HuH-7 (cell line): ENCODE results near the gene RPS4Y1.

Experiments
- DNase-seq: peaks from one replicate; pipeline ENCODE4 v3.0.0; 2011; ENCODE audit warnings: low spot score

The RPS4Y1 gene

DNA sequence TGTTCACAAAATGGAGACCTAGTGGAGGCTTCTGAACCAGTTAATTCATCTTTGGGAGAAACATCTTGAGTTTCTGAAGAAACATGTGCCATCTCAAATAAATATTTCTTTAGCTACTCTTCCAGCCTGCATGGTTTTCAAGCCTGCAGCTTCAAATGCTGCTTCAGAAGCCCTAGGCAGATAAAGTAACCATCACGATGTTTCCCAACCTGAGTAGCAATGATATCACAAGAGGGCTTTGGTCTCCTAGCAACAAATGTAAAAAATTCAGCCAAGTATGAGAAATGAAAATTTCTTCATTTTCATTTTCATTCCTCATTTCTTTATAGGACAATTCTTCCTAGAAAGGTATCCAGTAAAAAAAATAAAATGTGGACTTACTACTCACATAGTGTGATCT lies 42.2 kb downstream of the RPS4Y1 start:
- no peak for DNase-seq

DNA sequence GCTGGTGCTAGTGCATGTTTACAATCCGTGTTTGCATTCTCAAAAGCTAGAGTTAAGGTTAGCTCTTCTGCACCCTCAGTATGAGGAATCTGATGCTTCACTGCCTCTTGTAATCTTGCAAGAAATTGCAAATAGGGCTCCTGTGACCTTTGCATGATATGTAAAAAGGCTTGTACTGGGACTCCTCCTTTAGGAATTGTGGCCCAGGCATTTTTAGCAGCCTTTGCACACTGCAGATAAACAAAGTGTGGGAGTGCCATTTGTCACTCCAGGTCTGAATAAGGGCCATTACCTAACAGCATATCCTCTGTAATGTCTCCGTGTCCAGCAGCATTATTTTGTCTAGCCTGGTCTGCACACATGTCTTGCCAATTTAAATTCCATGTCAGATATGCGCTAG lies 44.5 kb downstream of the RPS4Y1 start:
- DNase-seq = no peak

DNA sequence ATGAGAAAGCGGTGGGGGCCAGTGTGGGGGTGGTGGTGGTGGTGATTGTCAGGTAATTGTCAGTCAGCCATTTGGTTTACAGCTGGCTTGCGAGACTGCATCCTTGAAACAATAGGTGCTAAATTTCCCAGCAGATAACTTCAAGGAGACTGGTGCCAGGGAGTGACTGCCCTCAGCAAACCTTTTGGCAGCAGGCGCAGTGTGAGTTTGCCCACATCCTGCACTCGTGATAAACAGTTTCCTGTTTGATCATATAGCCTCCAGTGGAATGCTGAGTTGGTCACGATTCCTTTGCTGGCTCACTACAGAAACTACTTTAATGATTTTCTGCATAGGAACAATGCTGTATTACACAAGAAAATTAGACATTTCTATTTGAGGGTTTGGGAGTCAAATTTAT lies 46.0 kb downstream of the RPS4Y1 start:
- DNase-seq = no peak

DNA sequence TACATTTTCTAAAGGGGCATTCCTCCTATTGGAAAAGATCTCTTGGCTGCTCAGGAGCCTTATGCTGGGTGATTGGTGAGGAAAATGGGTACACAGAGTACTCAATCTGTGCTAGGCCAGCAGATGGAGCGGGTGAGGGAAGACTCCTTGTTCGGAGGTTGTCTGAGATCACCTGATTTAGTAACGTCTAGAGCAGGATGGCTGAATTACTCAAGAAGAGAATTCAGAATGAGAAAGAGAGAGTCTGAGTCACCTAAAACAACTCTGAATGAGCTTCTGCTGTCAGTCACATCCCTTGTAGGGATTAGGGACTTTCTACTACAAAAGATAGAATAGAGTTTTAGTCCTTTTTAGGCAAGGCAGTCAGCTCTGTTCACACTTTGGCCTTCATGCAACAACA lies 46.6 kb downstream of the RPS4Y1 start:
- DNase-seq = no peak

DNA sequence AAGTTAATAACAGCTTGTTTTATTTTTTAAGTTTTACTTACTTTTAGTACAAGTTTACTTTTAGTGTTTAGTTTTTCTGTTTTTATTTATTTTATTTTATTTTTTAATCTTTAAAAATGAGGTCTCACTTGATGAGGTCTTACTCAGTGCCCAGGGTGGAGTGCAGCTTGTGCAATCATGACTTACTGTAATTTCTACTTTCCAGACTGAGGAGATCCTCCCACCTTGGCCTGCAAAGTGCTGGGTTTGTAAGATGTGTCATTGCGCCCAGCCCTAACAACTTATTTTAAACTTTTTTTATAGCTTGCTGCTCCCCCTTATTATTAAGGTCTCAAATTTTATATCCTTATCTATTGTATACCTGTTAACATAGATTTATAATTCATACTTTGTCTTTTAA lies 52.1 kb downstream of the RPS4Y1 start:
- no peak for DNase-seq

DNA sequence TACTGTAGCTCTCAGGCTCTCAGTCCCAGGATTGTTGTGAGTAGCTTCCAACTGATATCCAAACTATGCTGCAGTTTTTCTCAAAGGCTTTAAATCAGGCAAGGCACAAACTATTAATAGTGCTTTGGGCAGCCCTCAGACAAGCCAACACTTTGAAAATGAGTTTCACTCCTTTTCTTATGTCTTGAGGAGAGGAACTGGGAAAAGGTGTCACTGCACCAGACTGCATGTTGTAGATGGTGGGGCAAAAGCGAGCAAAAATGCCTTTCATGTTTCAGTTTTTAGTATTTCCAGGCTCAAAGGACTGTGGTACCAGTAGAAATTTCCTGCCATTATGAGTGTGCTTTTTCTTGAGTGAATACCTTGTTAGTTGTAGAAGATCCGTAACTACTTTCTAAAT lies 54.6 kb downstream of the RPS4Y1 start:
- DNase-seq = no peak

DNA sequence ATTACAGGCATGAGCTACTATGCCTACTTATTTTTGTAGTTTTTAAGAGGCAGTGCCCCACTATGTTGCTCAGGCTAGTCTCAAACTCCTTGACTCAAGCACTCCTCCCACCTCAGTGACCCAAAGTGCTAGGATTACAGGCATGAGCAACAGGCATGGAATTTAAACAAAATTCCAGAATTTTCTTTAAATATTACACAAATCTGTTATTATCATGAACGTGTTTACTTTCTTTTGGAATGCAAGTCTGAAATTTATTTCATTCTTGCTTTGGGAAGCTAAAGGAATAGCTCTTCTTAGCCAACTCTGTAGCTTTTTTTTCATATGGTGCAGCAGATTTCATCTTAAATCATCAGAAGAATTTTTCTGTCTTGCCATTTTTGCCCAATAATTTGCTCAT lies 66.0 kb downstream of the RPS4Y1 start:
- no peak for DNase-seq

DNA sequence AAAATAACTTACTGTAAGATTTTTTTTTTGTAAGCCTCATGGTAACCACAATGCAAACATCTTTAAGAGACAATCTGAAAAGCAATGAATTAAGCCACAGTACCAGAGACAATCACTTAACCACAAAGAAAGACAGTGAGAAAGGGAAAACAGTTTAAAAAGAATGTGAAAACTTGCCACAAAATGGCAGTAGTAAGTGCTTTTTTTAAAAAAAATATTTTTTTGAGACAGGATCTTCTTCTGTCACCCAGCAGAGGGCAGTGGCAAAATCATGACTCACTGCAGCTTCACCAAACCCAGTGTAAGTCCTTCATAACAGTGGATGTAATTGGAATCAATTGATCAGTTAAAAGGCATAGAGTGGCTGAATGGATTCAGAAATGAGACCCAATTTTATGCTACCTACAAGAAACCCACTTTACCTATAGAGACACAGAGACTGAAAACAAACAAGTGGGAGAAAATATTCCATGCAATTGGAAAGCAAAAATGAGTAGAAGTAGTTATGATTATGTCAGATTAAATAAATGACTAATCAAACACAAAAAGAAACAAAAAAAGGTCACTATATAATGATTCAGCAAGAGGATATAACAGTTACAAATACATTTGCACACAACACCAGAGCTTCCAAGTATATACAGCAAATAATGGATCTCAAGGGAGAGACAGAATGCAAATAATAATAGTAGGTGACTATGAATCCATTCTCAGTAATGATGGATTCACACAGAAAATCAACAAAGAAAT lies 71.8 kb downstream of the RPS4Y1 start:
- no peak for DNase-seq
